NCI-H446 treated with DMSO at 0.1 percent for 48 hours (cell line): ENCODE measurements around the gene FHIT.

ENCODE experiments used
- DNase-seq: peaks from one replicate; lab custom pipeline; 2025; lab: John Stamatoyannopoulos, UW

The FHIT gene

DNA sequence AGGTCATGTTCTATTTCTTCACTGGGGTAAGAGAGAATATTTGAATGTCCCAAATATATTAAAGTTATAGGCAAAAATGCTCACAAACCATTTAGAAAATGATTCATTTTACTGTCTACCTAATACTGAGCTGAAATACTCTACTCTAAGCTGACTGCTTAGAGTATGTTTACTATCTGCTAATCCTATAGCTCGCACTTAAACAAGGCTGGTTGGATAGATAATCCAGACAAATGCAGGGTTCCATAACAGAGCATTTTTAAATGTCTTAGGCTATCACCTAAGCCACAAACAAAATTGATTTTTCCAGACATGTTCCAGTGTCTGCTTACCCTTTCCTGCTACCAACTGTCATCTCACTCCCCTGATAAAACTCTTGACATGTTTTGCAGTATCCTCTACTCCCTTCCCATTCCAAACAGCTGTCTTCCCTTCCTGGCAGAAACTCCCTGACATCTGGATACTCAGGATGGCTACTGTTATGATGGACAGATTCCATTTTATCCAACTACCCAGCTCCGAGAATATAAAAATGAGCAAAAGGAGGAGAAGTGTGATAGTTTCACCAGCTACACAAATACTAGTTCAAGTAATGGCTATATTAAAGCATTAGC lies 1034.7 kb downstream of the FHIT start:
- DNase-seq = peak; percentile 33

DNA sequence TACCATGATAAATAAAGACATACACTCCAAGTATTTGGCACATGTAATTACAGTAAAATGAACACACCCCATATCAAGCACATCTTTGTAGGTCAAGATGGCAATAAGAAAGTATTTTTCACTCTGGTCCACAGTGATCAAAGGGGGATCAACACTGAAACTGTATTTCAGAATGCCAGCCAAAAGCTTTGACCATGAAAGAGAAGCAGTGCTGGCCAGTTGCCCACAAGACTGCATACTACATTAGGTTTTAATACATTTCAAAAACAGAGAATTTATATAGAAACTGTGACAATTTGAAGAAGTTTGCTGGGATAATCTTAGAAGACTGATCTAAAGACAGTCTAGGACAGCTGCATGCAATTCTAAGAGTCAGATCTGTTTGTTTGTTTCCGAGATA lies 1035.3 kb downstream of the FHIT start:
- no peak for DNase-seq

- DNase-seq = no peak
These were observed 1043.3 kb downstream of the FHIT start for GRCh38 chr3:60207905-60208304.

GRCh38 chr3:60206206-60206605 lies 1045.0 kb downstream of the FHIT start:
- peak; percentile 52 for DNase-seq

DNA sequence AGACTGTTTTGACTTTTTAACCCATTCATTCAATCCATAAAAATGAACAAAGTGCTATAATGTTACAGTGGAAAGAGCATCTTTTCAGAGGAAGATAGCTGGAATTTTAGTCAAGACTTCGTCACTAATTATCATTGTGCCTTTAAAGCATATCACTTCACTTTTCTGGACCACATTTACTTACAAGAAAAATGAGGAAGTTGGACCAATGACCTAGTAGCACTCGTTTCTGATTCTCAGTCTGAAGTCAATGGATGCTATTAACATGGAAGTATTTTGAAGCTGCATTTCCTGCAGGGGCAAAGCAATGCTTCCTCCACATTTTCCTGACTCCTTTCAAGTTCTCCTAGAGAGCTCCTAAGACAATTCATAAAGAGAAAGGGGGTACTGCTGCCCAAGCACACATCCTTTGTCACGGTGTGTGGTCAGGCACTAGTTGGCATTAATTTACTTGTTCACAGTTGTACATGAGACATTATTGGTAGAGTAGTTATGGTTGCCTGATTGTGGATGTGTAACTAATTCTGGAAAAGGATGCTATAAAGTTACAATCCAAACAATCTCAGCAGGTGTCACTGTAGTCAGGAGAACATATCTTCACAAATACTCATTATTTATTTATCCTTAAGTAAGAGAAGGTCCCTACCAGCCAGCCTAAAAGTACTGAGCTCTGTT lies 1049.1 kb downstream of the FHIT start:
- no peak for DNase-seq

DNA sequence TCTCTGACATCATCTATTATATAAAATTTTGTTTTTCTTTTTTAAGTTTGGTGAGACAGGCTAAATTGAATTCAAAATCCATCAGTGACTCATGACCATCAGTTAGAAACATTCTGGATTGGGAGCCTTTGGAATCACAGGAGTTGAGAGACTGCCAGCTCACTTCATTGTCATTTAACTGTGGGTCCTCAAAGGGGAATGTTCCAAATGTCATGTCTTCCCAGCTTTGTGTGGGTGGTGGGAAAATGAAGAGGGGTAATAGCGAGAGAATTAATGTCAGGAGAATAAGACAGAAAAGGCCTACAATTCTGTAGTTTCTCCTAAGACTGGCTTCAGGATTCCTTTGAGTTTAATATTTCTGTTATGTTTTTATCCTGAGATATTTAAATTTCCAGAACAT lies 1051.9 kb downstream of the FHIT start:
- no peak for DNase-seq

DNA sequence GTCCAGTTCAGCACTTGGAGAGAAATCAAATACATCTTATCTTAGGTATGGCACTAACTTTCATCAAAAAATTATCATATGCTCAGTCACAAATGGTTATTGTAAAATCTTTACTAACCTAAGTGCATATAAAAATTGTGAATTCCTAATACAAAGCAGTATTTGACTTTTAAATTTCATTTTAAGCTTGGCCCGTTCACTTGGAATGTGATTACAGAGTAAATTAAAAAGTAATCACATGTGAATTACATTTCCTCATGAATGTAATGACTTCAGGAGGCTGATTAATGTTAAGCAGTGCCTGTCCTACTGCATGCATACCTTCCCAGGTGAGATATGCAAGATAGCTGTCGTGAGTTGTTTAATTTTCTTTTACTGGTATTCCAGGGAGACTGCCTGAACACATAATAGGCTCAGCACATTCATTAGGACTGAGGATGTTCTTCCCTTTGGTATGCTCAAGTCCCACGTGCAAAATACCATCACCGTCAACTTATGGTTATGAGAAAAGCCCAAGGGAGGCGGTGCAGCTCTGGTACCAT lies 1053.0 kb downstream of the FHIT start:
- DNase-seq = no peak

DNA sequence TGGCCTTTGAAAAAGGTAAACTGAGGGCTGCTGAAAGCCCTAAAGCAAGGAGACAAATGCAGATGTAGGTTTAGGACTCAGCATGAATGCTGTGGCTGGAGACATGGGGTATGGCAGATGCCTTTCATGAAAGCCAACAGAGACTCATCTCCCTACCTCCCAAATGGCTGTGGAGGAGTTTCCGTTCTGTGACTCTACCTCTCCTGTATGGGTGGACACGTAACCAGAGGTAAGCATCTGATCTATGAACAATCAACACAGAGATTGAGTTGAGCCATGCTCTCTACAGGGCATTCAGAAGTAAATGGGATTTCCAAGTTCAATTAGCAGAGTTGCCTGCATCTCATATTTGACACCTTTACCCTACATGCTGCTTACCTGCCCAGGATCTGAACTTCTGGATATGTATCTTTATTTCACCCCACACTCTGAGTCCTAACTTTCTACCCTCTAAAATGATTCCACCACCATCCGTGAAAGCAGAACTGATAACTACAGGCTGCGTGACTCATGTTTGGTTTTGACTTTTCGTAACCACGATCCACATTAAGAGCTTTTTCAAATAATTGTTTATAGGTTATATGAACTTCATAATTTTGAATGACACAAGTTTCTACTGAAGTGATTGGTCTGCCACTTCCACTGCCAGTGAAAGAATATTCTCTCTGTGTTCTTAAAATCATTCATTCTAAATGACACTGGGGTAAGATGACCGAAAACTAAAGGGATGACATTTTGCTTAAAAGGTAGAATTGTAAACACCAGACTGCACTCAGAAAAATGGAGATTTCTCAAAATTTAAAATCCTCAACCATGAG lies 1058.7 kb downstream of the FHIT start:
- no peak for DNase-seq

GRCh38 chr3:60190073-60190472 lies 1061.2 kb downstream of the FHIT start:
- DNase-seq = no peak

GRCh38 chr3:60189304-60189703 lies 1061.9 kb downstream of the FHIT start:
- DNase-seq = no peak

- DNase-seq = no peak
These were observed 1062.4 kb downstream of the FHIT start for GRCh38 chr3:60188803-60189202.

DNA sequence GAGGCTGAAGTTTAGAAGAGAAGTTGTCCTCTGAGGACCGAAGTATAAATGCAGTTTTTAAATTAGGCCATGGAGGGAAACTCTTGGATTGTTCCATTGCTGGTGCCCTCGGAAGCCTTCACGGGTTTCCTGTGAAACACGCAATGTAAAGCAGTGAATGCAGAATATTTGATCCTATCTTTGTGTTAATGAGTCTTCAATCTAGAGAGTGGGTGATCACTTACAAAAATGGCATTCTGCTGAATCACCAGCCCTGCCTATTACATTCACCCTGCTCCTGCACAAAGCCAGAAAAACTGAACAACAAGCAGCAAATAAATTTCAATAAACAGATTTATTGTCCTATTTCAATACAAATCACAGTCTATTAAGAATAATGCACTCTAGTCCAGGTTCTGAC lies 1063.9 kb downstream of the FHIT start:
- DNase-seq = no peak

- DNase-seq = no peak
These were observed 1064.9 kb downstream of the FHIT start for GRCh38 chr3:60186359-60186758.

- DNase-seq = no peak
These were observed 1066.1 kb downstream of the FHIT start for GRCh38 chr3:60185161-60185560.

GRCh38 chr3:60182697-60183096 lies 1068.6 kb downstream of the FHIT start:
- no peak for DNase-seq

DNA sequence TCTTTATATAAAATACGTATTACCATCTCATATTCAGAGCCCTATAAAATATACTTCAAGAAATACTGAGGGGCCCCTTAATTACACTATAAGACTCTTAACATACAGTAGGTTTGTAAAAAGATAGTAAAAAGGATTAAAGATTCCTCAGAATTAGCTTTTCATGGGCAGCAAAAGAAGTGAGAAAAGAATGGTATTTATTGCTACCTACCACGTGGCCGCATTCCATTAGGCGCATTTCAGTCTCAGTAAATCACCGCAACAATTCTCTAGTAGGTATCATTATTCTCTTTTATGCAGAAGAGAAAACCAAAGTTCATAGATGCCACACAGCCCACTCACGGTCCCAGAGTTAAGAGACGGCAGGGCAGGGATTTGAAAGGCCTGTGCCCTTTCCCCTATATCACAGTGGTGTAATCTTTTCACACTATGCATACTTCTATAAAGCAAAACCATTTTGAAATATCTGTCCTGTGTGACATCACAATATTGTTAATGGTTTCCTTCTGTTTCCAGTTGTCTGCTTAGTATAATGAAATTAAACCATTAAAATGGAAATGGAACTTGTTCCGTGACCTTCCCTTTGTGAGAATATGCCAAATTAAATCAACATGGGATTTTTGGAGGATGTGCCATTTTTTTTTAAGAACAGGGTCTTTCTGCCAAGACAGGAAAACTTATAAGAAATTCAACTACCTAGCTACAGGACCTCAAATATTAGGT lies 1072.2 kb downstream of the FHIT start:
- no peak for DNase-seq

- DNase-seq = no peak
These were observed 1073.5 kb downstream of the FHIT start for GRCh38 chr3:60177726-60178125.

DNA sequence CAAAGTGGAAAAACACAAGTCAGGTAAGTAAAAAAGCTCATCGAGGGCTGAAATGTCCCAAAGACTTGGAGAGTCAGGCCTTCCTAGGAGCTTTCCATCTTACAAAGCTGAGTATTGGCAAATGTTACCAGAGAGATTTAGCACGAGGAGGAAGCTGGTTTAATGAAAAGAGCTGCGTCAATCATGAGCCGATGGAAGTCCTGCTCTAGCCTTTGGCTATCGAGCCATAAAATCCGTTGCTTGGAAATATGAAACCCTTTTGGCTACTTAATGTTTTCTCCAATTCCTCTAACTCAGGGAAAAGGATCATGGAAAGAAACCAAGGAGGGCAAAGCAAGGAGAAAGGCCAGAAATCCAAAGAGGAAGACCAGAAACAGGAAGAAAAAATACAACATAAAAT lies 1074.6 kb downstream of the FHIT start:
- DNase-seq = no peak

DNA sequence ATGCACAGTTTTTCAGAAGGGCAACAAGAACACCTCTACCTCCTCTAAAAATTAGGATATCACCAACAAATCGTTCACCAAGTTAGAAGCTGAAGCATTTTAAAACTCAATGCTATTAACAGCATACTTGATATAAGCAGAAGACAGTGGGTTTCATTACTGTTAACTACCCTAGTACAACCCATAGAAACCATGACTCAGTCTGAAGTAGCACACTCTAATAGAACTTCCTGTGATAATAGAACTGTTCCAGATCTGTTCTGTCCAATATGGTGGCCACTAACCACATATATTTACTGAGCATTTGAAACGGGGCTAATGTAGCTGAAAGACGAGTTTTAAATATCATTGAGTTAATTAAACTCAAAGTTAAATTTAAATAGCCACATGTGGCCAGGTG lies 1075.6 kb downstream of the FHIT start:
- DNase-seq = no peak

DNA sequence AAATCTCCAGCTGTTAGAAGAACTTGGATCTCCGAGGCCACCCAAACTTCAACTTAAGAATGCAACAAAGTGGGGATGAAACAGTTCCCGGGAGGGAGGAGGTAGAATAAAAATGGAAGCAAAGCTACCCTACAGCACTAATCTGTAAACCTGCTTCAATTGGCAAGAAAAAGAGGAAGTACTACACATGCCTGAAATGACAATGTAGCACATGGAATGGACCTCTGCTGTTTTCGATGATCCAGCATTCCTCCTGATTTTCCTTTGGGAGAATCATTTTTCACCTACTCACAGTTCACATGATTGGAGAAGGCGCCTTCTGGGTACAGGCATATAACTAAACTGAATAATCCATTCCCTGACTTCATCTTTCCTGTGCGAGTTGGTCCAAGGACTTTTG lies 1081.5 kb downstream of the FHIT start:
- DNase-seq = no peak

DNA sequence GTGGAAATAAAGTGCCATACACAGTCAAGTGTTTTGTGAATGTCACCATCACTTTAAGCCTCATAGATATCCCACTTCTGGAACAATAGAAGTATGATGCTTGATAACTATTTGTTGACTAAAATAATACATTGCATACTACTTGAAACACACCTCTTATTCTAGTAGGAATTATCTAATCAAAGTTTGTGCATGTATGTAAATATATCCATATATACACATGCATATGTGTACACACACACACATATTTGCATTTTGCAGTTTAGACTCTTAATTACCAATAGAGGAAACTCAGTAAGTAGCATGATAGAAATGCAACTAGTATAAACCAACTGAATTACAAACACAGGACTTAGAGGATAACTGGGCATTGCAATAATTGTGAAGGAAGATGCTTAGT lies 1084.1 kb downstream of the FHIT start:
- no peak for DNase-seq
